GM19099 (cell line): ENCODE results near the gene GAS6.

ENCODE experiments used
- POLR2A ChIP-seq: IDR thresholded peaks from 3 replicates; pipeline ENCODE4 v1.6.1; 2011; ENCODE audit warnings: low read depth; ENCODE audit not compliant: insufficient read length; ENCODE audit errors: extremely low read depth

The GAS6 gene

GRCh38 chr13:113851826-113852535 is 11.9 kb downstream of the GAS6 start:
- TF ChIP-seq POLR2A = no peak

GRCh38 chr13:113851480-113851803 is 12.4 kb downstream of the GAS6 start:
- no peak for TF ChIP-seq POLR2A

- TF ChIP-seq POLR2A = no peak
Observed at GRCh38 chr13:113850722-113851479, 13.0 kb downstream of the GAS6 start.

- TF ChIP-seq POLR2A = no peak
Observed at GRCh38 chr13:113849981-113850721, 13.7 kb downstream of the GAS6 start.

GRCh38 chr13:113849546-113849945 is 14.3 kb downstream of the GAS6 start:
- TF ChIP-seq POLR2A = no peak

GRCh38 chr13:113848431-113849260 is 15.2 kb downstream of the GAS6 start:
- no peak for TF ChIP-seq POLR2A

- TF ChIP-seq POLR2A = no peak
Observed at GRCh38 chr13:113848020-113848419, 15.9 kb downstream of the GAS6 start.

GRCh38 chr13:113846636-113847318 is 17.1 kb downstream of the GAS6 start:
- no peak for TF ChIP-seq POLR2A

GRCh38 chr13:113845723-113846635 is 17.9 kb downstream of the GAS6 start:
- TF ChIP-seq POLR2A = no peak

GRCh38 chr13:113845055-113845454 is 18.8 kb downstream of the GAS6 start:
- no peak for TF ChIP-seq POLR2A

GRCh38 chr13:113843864-113844556 is 19.9 kb downstream of the GAS6 start:
- TF ChIP-seq POLR2A = no peak

GRCh38 chr13:113843063-113843654 is 20.7 kb downstream of the GAS6 start:
- no peak for TF ChIP-seq POLR2A
